T-helper 17 cell (primary cell): ENCODE measurements around the gene TTYH3. TPM values are rescaled to one million over a fixed set of nuclear protein-coding genes. Genes with fewer than 3 reads are reported as not detected.

Experiments
- ATAC-seq: fragments of 150-1000 bp; cut with Tn5 transposase; 2 replicates; pipeline ENCODE4 v1.10.0; 2021; ENCODE audit warnings: mild to moderate bottlenecking, moderate library complexity
- DNase-seq, 3 donors: peaks; one replicate each; pipeline versions ENCODE4 v3.0.0 to v3.0.0-alpha.2; 2020 to 2021
- H3K9me3 ChIP-seq: one replicate; pipeline ENCODE4 v1.7.0; 2013; ENCODE audit warnings: low read length, mild to moderate bottlenecking; ENCODE audit not compliant: control insufficient read depth, poor library complexity, severe bottlenecking
- H3K27ac Mint-ChIP-seq: one replicate; pipeline ENCODE4 v1.8.0; 2022; ENCODE audit warnings: mild to moderate bottlenecking, moderate library complexity, mixed read lengths
- H3K27me3 Mint-ChIP-seq: one replicate; pipeline ENCODE4 v1.8.0; 2022; ENCODE audit warnings: mixed read lengths
- H3K36me3 Mint-ChIP-seq: one replicate; pipeline ENCODE4 v1.8.0; 2022; ENCODE audit warnings: low read depth, mixed read lengths
- H3K4me1 Mint-ChIP-seq: one replicate; pipeline ENCODE4 v1.8.0; 2022; ENCODE audit warnings: mild to moderate bottlenecking, mixed read lengths
- H3K4me3 Mint-ChIP-seq: one replicate; pipeline ENCODE4 v1.8.0; 2022; ENCODE audit warnings: mild to moderate bottlenecking, moderate library complexity, mixed read lengths
- total RNA-seq, 4 donors: library from RNA in 2 of 4; stranded (reverse) in 2 of 4; gene quantifications; one replicate each; pipeline ENCODE4 v1.2.3 and lab custom pipeline; 2022 to 2026

TTYH3 gene
- total RNA-seq, 2 donors from 2014 or later = 13.2 to 14.8 TPM

DNA sequence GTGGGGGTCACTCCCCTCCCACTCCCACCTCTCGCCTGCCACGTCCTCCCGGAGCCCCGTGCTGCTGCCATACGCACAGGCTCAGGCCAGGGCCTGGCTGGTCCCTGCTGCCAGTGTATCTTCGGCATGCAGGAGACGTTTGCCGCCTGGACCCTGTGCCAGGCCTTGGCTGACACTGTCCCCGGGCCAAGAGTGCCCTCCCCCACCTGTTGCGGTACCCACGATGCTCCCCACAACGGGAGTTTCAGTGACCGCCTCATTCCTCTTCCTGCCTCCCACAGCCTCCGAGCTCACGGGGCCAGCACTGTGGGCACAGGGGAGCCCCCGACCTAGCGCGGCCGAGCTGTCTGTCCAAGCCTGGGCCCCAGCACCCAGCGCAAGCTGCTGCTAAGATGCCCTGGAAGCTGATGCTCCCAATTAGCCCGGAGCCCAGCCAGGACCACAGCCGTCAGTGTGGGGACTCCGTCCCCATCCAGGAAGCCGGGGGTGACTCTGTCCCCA, 7.4 kb downstream of the TTYH3 start:
- peaks cover 2% of the 10 kb centered on the region for H3K4me1 Mint-ChIP-seq
- ATAC-seq (no peak), DNase-seq (no peak)

DNA sequence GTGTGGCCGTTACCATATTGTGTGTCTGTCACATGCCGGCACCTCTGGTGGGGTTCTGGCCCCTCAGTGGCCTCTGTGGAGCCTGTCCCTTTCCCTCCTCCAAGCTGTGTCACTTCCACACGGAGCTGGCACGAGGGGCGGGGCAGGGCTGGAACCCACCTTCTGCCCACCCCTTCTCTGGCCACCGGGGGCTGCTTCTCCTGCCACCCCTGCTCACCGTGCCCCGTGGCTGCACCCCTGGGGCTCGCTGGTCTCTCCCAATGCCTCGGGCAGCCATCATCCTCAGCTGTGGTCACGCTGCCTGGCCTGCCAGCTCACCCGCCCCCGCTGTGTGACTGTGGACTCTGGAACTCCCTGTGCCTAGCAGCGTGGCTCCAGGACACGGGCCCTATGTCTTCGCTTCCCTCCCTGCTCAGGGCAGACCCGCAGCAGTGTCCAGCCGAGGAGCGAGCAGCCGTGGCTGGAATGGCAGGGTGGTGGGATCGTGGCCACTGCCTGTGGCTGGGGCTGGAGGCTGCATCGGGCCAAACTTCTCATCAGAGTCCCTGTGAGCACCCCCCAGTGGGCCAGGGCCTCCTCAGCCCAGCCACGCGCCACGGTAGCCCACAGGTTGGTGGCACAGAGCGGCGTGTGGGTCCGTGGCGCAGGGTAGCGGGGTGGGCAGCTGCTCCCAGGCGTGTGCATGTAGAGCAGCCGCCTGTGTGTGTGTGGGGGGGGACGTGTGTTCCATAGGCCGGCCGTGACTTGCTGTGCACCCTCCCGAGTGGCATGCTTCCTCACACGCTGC, 8.1 kb downstream of the TTYH3 start:
- ATAC-seq (no peak), DNase-seq (no peak)
- Mint-ChIP-seq H3K4me3 (no peak overlapping the region), H3K4me1 (peaks cover 3% of the 10 kb centered on the region), H3K27ac (no peak overlapping the region), H3K36me3 (no peaks in the 10 kb centered on the region), H3K27me3 (no peaks in the 10 kb centered on the region)
- H3K9me3 ChIP-seq = no peaks in the 10 kb centered on the region

More for the DNA sequence above, 7.4 kb downstream of the TTYH3 start:
- Mint-ChIP-seq H3K36me3 (no peaks in the 10 kb centered on the region), H3K4me3 (no peak overlapping the region), H3K27me3 (no peaks in the 10 kb centered on the region), H3K27ac (no peak overlapping the region)
- no peaks in the 10 kb centered on the region for H3K9me3 ChIP-seq

DNA sequence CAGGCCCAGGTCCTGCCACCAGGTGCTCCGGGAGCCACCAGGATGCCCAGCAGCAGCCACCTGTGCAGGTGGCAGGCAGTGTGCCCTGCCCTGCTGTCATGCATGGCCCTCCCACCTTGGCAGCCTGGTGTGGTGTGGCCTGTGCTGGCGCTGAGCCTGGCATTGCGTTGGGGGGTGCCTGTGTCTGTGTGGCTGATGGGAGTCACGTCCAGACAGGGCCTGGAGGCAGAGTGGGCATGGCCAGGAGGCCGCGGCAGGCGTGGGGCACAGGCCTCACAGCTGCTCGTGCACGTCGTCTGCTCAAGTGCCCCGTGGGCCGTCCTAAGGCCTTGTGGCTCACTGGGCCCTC, 8.7 kb downstream of the TTYH3 start:
- Mint-ChIP-seq H3K36me3 (no peaks in the 10 kb centered on the region), H3K4me3 (no peak overlapping the region), H3K4me1 (peaks cover 9% of the 10 kb centered on the region), H3K27ac (no peak overlapping the region), H3K27me3 (no peaks in the 10 kb centered on the region)
- no peak for ATAC-seq
- H3K9me3 ChIP-seq = no peaks in the 10 kb centered on the region
- DNase-seq = no peak

DNA sequence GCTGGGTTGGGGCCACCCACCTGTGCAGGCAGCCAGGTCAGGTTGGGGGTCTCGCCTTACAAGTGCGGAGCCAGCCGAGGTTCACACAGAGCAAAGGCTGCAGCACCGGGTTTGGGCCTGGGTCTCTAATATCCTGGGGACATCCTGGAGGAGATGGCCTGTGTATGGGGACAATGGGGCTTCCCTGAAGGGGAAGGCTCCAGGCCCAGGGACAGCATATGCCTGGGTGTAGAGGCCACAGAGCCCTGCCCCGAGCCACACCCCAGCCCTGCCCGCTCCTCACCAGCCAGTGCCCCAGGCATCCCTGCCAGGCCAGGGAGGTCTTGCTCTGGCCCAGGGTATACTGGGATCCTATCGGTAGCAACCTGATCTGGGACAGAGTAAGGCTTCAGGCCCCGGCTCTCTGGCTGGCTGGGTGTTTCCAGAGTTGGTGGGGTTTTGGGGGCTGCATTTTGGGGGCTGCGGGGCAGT, 9.1 kb downstream of the TTYH3 start:
- H3K9me3 ChIP-seq = no peaks in the 10 kb centered on the region
- H3K27ac Mint-ChIP-seq = no peak overlapping the region
- H3K4me1 Mint-ChIP-seq = peaks cover 10% of the 10 kb centered on the region
- no peak overlapping the region for H3K4me3 Mint-ChIP-seq
- H3K27me3 Mint-ChIP-seq = no peaks in the 10 kb centered on the region
- no peaks in the 10 kb centered on the region for H3K36me3 Mint-ChIP-seq
- ATAC-seq = no peak
- DNase-seq = no peak

DNA sequence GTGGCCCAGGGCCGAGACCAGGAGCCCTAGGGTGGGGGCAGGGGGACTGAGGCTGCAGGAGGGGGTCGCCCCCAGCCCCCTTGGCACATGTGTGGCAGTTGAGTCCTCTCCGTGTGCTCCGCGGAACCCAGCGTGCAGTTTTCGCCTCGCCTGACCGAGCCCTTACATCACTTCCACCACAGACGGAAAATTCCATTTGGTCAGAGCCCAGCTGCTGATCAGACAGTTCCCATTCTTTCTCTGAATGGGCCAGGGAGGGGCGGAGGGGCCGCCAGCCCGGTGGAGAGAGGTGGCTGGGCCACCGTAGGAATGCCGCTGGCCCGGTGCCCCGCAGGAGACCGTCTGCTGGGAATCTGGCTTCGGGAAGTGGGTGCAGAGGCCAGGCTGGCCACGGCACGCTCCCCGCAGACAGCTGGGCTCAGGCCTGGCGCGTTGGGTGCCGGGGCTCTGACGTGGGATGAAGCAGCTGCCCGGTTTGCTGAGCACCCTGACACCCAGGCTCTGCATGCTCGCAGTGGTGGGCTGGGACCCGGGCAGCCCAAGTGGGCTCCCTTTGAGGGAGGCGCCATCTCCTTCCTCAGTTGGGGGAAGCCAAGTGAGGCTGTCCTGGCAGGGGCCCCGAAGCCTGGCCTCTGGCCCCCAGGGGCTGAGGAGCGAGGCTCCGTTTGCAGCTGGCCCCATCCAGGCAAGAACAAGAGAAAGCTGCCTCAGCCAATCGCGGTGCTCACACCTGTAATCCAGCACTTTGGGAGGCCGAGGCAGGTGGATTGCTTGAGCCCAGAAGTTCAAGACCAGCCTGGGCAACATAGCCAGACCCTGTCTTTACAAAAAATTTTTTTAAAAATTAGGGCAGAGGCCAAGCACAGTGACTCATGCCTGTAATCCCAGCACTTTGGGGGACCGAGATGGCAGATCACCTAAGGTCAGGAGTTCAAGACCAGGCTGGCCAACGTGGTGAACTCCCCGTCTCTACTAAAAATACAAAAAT, 9.9 kb downstream of the TTYH3 start:
- DNase-seq = no peak
- H3K36me3 Mint-ChIP-seq = no peaks in the 10 kb centered on the region
- peaks cover 8% of the 10 kb centered on the region for H3K4me1 Mint-ChIP-seq
- no peaks in the 10 kb centered on the region for H3K9me3 ChIP-seq
- no peak overlapping the region for H3K4me3 Mint-ChIP-seq
- no peak overlapping the region for H3K27ac Mint-ChIP-seq
- H3K27me3 Mint-ChIP-seq = no peaks in the 10 kb centered on the region
- ATAC-seq = no peak

DNA sequence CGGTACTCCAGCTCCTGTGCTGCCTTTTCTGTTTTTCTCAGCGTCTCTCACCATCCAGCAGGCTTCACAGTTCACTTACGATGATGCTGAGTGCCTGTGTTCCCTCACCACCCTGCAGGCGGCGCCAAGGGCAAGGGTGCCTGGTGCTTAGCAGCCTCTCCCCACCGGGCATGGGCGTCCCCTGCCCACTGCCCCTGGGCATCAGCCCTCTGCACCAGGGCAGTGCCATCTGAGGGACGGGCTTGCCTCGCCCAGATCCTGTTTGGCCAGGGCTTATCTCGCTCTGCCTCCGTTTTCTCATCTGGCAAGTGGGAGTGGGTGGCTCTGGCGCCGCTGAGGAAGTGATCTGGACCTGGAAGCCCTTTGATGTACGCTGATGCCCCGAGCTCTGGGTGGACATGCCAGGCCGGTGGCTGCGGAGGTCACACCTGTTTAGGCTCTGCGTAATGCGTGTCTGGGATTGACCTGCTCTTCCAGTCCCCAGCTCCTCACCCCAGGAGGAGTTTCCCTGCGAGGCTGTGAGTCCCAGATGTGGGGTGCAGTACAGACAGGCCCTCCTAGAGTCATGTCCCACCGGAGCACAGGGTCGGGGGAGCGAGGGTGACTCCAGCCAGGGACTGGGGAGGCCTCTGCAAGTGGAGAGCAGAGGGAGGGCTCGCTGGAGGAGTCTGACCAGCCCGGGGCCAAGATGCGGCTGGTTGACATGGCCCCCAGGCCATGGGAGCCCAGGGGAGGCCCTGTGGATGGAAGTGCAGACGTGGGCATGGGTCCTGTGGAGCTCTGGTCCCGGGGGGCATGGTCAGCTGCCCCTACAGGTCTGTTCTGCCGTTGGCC, 11.8 kb downstream of the TTYH3 start:
- ATAC-seq (no peak), DNase-seq (no peak)
- H3K36me3 Mint-ChIP-seq = no peaks in the 10 kb centered on the region
- peaks cover 8% of the 10 kb centered on the region for H3K4me1 Mint-ChIP-seq
- no peaks in the 10 kb centered on the region for H3K9me3 ChIP-seq
- H3K4me3 Mint-ChIP-seq = no peak overlapping the region
- no peaks in the 10 kb centered on the region for H3K27me3 Mint-ChIP-seq
- no peak overlapping the region for H3K27ac Mint-ChIP-seq

DNA sequence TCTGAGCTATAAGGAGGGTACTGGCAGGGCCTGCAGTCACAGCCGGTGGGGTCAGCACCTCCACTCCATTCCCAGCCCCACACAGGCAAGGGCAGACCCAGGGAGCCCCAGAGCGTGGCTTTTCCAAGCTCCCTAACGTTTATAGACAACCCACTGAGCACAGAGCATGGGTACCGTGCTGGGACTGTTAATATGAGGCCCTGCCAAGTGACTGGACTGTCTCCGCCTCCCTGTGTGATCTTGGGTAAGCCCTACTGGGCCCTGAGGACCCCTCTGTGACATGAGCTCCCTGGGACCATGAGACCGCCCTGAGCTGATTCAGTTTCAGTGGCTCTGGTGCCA, 12.4 kb downstream of the TTYH3 start:
- DNase-seq (no peak), ATAC-seq (no peak)
- H3K4me1 Mint-ChIP-seq = peaks cover 8% of the 10 kb centered on the region
- H3K27me3 Mint-ChIP-seq = no peaks in the 10 kb centered on the region
- no peak overlapping the region for H3K27ac Mint-ChIP-seq
- no peaks in the 10 kb centered on the region for H3K36me3 Mint-ChIP-seq
- no peaks in the 10 kb centered on the region for H3K9me3 ChIP-seq
- H3K4me3 Mint-ChIP-seq = no peak overlapping the region

DNA sequence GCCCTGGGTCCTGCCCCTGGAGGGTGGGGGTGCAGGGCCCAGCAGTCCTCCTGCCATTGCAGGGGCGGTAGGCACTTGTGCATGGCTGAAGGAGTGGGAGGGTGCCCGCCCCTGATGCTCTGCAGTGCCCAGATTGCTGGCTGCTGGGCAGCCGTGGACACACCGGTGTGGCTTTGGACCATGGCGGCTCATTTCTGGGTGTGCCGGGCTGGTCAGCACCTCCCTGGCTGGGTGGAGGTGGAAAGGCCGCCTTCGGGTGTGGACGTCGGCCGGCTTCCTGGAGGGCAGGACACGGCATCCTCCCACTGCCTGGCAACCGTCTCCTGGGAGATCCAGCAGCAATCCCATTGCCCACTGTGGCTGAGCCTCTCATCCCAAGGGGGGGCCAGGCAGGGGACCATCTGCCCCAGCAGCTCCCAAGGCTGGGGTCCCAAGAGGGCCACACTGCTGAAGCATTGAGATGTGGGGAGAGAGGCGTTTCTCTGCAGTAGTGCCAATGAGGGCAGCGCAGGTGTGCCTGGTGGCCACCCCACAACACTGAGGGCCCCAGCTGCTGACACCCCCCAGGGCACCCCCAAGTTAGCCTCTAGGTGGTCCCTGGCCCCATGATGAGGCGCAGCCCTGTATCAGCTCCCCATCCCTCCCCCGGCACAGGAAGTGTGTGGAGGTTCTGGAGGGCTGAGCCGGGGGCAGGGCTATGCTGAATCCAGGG, 12.9 kb downstream of the TTYH3 start:
- Mint-ChIP-seq H3K4me1 (peaks cover 8% of the 10 kb centered on the region), H3K27ac (no peak overlapping the region), H3K4me3 (peak overlapping the region; percentile 82), H3K27me3 (no peaks in the 10 kb centered on the region), H3K36me3 (no peaks in the 10 kb centered on the region)
- DNase-seq (no peak), ATAC-seq (peak; percentile 42)
- H3K9me3 ChIP-seq = no peaks in the 10 kb centered on the region

DNA sequence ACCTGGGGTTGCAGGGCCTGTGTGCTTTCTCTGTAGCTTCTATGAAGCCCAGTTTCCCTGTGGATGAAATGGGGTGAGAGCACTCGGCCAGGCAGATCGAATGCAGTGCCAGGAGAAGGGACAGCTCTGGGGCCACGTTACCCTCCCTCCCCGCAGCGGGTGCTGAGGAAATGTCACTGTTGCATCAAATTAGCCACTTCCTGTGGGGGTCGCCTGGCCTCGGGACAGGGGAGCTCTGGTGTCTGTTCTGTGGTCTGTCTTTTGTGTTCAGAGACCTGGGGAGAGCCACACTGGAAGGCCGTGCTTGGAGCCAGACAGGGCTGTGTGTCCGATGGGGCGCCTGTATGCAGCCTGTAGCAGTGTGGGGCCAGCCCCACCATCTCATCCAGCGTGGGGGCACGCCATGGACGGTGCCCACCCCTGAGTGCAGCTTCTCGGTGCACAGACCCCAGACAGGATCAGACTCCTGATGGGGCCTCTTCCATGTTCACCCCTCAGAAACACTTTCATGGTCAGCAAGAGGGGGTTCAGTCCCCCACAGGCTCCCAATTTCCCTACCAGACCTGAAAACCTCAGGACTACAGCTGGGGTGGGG, 13.6 kb downstream of the TTYH3 start:
- H3K4me3 Mint-ChIP-seq = peak overlapping the region; percentile 82
- ATAC-seq = peak; percentile 31
- no peaks in the 10 kb centered on the region for H3K27me3 Mint-ChIP-seq
- H3K36me3 Mint-ChIP-seq = no peaks in the 10 kb centered on the region
- H3K9me3 ChIP-seq = no peaks in the 10 kb centered on the region
- DNase-seq = no peak
- H3K27ac Mint-ChIP-seq = no peak overlapping the region
- H3K4me1 Mint-ChIP-seq = peaks cover 8% of the 10 kb centered on the region

DNA sequence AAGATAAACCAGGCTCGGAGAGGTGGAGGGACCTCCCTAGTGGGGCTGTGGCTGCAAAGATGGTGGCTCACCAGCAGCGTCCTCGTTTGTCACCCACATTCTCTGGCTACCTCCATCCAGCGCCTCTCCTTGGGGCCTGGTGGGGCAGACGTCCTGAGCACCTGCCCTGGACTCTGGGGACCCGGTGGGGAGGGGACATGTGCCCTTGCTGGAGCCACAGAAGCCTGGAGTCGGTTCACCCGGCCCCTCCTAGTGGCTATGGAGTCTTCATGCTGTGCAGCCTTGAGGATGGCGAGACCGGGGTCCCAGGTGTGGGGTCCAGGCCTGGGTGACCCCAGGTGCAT, 14.5 kb downstream of the TTYH3 start:
- DNase-seq (no peak), ATAC-seq (no peak)
- H3K27me3 Mint-ChIP-seq = no peaks in the 10 kb centered on the region
- peak overlapping the region; percentile 8 for H3K27ac Mint-ChIP-seq
- H3K36me3 Mint-ChIP-seq = no peaks in the 10 kb centered on the region
- H3K4me1 Mint-ChIP-seq = peaks cover 8% of the 10 kb centered on the region
- no peak overlapping the region for H3K4me3 Mint-ChIP-seq
- no peaks in the 10 kb centered on the region for H3K9me3 ChIP-seq

DNA sequence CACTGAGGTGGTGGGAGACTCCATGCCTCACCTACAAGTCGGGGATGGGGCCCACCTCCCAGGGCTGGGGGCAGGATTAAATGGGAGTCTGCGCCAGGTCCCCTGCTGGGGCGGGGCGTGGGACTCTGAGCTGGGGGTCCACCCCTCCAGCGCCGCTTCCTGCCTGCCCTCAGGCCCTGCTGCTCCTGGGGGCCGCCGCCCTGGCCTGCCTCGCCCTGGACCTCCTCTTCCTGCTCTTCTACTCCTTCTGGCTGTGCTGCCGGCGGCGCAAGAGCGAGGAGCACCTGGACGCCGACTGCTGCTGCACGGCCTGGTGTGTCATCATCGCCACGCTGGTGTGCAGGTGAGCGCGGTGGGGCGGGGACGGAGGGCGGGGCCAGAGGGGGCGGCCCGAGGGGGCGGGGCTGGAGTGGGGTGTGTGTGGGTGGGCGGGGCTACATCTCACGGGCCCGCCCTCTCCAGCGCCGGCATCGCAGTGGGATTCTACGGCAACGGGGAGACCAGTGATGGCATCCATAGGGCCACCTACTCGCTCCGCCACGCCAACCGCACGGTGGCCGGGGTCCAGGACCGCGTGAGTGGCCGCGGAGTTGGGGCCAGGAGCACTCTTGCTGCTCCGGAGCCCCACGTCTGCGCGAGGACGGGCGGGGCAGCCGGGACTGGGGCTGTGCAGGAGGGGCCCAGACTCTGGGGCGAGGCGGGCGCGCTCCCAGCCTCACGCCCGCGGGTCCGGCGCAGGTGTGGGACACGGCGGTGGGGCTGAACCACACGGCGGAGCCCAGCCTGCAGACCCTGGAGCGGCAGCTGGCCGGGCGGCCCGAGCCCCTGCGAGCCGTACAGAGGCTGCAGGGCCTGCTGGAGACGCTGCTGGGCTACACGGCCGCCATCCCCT, 15.1 kb downstream of the TTYH3 start:
- H3K9me3 ChIP-seq = no peaks in the 10 kb centered on the region
- Mint-ChIP-seq H3K4me1 (peaks cover 8% of the 10 kb centered on the region), H3K27ac (no peak overlapping the region), H3K4me3 (no peak overlapping the region), H3K36me3 (no peaks in the 10 kb centered on the region), H3K27me3 (no peaks in the 10 kb centered on the region)
- no peak for DNase-seq
- no peak for ATAC-seq
